ENCODE results near the gene P2RY14. TPM values are rescaled to one million over a fixed set of nuclear protein-coding genes. Genes with fewer than 3 reads are reported as not detected.
"Not testable (repeated sequence)": the region's sequence is repeated elsewhere in the genome, so short reads cannot be mapped to it uniquely, and the experiment has no call there.

The P2RY14 gene
- total RNA-seq, 1 donor from 2014 or later, result 1.6 TPM

GRCh38 chr3:151232991-151233390 is 45.4 kb downstream of the P2RY14 start:
- H3K36me3 ChIP-seq (ENCODE audit: control insufficient read depth in 3 of 3, insufficient read depth in 3 of 3, low read length in 3 of 3), result no peaks in the 10 kb centered on the region
- H3K4me3 ChIP-seq (ENCODE audit: low read length in 3 of 3), result no peak overlapping the region
- H3K27ac ChIP-seq (ENCODE audit: low read depth, low read length), result no peak overlapping the region
- no peaks in the 10 kb centered on the region for H3K27me3 ChIP-seq (ENCODE audit: control insufficient read depth in 3 of 3, insufficient read depth in 3 of 3, low read length in 3 of 3)
- no peaks in the 10 kb centered on the region for H3K9me3 ChIP-seq (ENCODE audit: control insufficient read depth in 3 of 3, low read length in 3 of 3)
- H3K9ac ChIP-seq (ENCODE audit: low read depth in 1 of 3, low read length in 3 of 3), result no peak overlapping the region
- peaks cover 2 to 8% (median 3%) of the 10 kb centered on the region in 3 donors for H3K4me1 ChIP-seq (ENCODE audit: control insufficient read depth in 3 of 3, insufficient read depth in 3 of 3, low read length in 3 of 3)

DNA sequence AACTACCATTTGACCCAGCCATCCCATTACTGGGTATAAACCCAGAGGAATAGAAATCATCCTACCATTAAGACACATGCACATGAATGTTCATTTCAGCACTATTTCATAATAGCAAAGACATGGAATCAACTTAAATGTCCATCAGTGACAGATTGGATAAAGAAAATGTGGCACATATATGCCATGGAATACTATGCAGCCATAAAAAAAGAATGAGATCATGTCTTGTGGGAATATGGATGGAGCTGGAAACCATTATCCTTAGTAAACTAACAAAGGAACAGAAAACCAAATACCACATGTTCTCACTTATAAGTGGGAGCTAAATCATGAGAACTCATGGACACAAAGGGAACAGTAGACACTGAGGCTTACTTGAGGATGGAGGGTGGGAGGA is 45.9 kb downstream of the P2RY14 start:
- H3K4me1 ChIP-seq (ENCODE audit: control insufficient read depth in 3 of 3, insufficient read depth in 3 of 3, low read length in 3 of 3), result peaks cover 6 to 11% (median 7%) of the 10 kb centered on the region in 3 donors
- H3K9ac ChIP-seq (ENCODE audit: low read depth in 1 of 3, low read length in 3 of 3); H3K27me3 ChIP-seq (ENCODE audit: control insufficient read depth in 3 of 3, insufficient read depth in 3 of 3, low read length in 3 of 3); H3K27ac ChIP-seq (ENCODE audit: low read depth, low read length); H3K36me3 ChIP-seq (ENCODE audit: control insufficient read depth in 3 of 3, insufficient read depth in 3 of 3, low read length in 3 of 3); H3K4me3 ChIP-seq (ENCODE audit: low read length in 3 of 3); H3K9me3 ChIP-seq (ENCODE audit: control insufficient read depth in 3 of 3, low read length in 3 of 3): not testable (repeated sequence)

- Histone ChIP-seq H3K4me1 (ENCODE audit: control insufficient read depth in 3 of 3, insufficient read depth in 3 of 3, low read length in 3 of 3) (peaks cover 8 to 15% (median 14%) of the 10 kb centered on the region in 3 donors), H3K9ac (ENCODE audit: low read depth in 1 of 3, low read length in 3 of 3) (no peak overlapping the region), H3K36me3 (ENCODE audit: control insufficient read depth in 3 of 3, insufficient read depth in 3 of 3, low read length in 3 of 3) (no peaks in the 10 kb centered on the region), H3K4me3 (ENCODE audit: low read length in 3 of 3) (no peak overlapping the region), H3K9me3 (ENCODE audit: control insufficient read depth in 3 of 3, low read length in 3 of 3) (no peaks in the 10 kb centered on the region), H3K27ac (ENCODE audit: low read depth, low read length) (no peak overlapping the region), H3K27me3 (ENCODE audit: control insufficient read depth in 3 of 3, insufficient read depth in 3 of 3, low read length in 3 of 3) (no peaks in the 10 kb centered on the region)
Measured at GRCh38 chr3:151230646-151231045, 47.7 kb downstream of the P2RY14 start.

DNA sequence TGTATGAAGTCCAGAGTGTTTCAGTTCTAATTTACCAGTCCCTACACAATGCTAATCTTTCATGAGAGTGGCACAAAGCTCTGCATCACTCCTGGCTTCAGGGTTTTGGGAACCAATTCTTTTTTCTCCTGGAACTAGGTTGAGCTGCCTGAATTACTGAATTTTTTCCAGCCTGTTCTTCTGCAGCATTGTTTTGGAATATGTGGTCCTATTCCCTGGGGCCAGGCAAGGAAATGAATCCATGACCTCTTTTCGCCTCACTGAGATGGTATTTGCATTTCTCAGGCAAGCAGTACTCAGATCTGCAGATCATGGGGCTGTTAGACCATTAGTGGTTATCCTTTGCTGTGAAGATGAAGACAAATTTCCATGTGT is 49.7 kb downstream of the P2RY14 start:
- Histone ChIP-seq H3K4me3 (ENCODE audit: low read length in 3 of 3) (no peak overlapping the region), H3K4me1 (ENCODE audit: control insufficient read depth in 3 of 3, insufficient read depth in 3 of 3, low read length in 3 of 3) (peaks cover 8 to 15% (median 14%) of the 10 kb centered on the region in 3 donors), H3K9me3 (ENCODE audit: control insufficient read depth in 3 of 3, low read length in 3 of 3) (no peaks in the 10 kb centered on the region), H3K36me3 (ENCODE audit: control insufficient read depth in 3 of 3, insufficient read depth in 3 of 3, low read length in 3 of 3) (no peaks in the 10 kb centered on the region), H3K27me3 (ENCODE audit: control insufficient read depth in 3 of 3, insufficient read depth in 3 of 3, low read length in 3 of 3) (no peaks in the 10 kb centered on the region), H3K9ac (ENCODE audit: low read depth in 1 of 3, low read length in 3 of 3) (no peak overlapping the region), H3K27ac (ENCODE audit: low read depth, low read length) (peak overlapping the region; percentile 17)

DNA sequence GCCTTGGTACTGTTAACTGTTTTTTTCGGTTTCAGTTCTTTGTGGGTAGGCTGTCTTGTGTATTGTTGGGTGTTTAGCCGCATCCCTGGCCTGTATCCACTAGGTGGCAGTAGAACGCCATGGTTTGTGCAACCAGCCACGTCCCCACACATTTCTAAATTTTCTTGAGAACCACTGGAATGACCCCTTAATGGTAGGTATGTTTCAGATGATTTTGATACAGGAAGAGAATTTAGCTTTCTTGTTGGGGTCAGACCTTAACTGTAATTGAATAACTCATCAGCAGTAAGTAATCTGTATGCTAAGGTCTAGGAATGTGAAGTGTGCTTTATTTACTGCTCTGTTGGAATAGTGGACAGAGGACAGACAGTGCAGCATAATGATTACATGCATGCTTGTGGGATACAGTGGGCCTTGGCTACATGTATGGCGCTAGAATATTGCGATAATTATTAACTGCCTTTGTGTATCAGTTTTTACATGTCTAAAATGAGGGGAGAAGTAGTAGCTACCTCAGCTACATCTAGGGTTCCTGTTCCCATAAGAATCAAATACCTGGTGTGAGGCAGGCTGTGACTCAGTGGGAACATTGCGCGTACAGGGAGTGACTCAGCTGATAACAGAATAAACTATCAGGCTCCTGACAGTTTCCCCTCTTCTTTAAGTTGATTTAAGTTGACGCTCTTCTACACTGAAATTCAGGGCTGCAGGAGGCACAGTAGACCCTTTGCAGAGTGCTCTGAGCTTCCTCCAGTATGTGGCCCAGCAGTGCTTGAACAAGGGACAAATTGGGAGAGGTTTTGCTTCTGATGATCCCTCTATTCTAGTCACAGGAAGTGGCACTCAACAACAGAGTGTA is 50.3 kb downstream of the P2RY14 start:
- Histone ChIP-seq H3K27me3 (ENCODE audit: control insufficient read depth in 3 of 3, insufficient read depth in 3 of 3, low read length in 3 of 3) (no peaks in the 10 kb centered on the region), H3K36me3 (ENCODE audit: control insufficient read depth in 3 of 3, insufficient read depth in 3 of 3, low read length in 3 of 3) (no peaks in the 10 kb centered on the region), H3K27ac (ENCODE audit: low read depth, low read length) (peak overlapping the region; percentile 17), H3K4me1 (ENCODE audit: control insufficient read depth in 3 of 3, insufficient read depth in 3 of 3, low read length in 3 of 3) (peaks cover 8 to 15% (median 14%) of the 10 kb centered on the region in 3 donors), H3K4me3 (ENCODE audit: low read length in 3 of 3) (no peak overlapping the region), H3K9me3 (ENCODE audit: control insufficient read depth in 3 of 3, low read length in 3 of 3) (no peaks in the 10 kb centered on the region), H3K9ac (ENCODE audit: low read depth in 1 of 3, low read length in 3 of 3) (no peak overlapping the region)

DNA sequence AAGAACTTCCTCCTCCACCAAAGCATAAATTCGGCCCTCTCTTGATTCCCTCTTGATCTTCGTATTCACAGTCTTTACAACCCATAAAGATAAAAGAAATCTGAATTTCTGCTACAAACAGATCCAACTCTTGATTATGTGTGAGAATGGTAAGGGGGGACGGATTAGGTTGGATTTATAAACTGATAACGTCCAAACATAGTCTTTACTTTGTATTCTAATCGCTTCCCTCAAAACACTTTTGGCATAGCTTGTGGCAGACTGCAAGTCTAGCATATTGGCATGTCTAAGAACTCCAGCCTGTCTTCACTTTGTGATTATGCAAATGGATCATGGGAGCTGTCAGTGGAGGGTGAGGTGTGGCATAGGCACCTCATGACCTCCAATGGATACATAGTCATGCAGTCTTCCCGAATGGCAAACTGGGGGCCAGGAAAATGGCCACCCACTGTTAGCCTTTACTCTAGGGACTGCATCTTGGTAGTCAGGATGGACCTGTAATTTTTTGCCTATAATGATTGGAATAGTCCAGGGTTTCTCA is 51.0 kb downstream of the P2RY14 start:
- Histone ChIP-seq H3K27ac (ENCODE audit: low read depth, low read length) (peak overlapping the region; percentile 3), H3K27me3 (ENCODE audit: control insufficient read depth in 3 of 3, insufficient read depth in 3 of 3, low read length in 3 of 3) (no peaks in the 10 kb centered on the region), H3K9me3 (ENCODE audit: control insufficient read depth in 3 of 3, low read length in 3 of 3) (no peaks in the 10 kb centered on the region), H3K36me3 (ENCODE audit: control insufficient read depth in 3 of 3, insufficient read depth in 3 of 3, low read length in 3 of 3) (no peaks in the 10 kb centered on the region), H3K4me3 (ENCODE audit: low read length in 3 of 3) (no peak overlapping the region), H3K9ac (ENCODE audit: low read depth in 1 of 3, low read length in 3 of 3) (no peak overlapping the region), H3K4me1 (ENCODE audit: control insufficient read depth in 3 of 3, insufficient read depth in 3 of 3, low read length in 3 of 3) (peaks cover 8 to 15% (median 14%) of the 10 kb centered on the region in 3 donors)

GRCh38 chr3:151226825-151227224 is 51.5 kb downstream of the P2RY14 start:
- H3K4me1 ChIP-seq (ENCODE audit: control insufficient read depth in 3 of 3, insufficient read depth in 3 of 3, low read length in 3 of 3), result peaks cover 8 to 15% (median 14%) of the 10 kb centered on the region in 3 donors
- H3K9me3 ChIP-seq (ENCODE audit: control insufficient read depth in 3 of 3, low read length in 3 of 3), result no peaks in the 10 kb centered on the region
- H3K27ac ChIP-seq (ENCODE audit: low read depth, low read length), result peak overlapping the region; percentile 3
- no peaks in the 10 kb centered on the region for H3K36me3 ChIP-seq (ENCODE audit: control insufficient read depth in 3 of 3, insufficient read depth in 3 of 3, low read length in 3 of 3)
- no peak overlapping the region for H3K9ac ChIP-seq (ENCODE audit: low read depth in 1 of 3, low read length in 3 of 3)
- no peak overlapping the region for H3K4me3 ChIP-seq (ENCODE audit: low read length in 3 of 3)
- H3K27me3 ChIP-seq (ENCODE audit: control insufficient read depth in 3 of 3, insufficient read depth in 3 of 3, low read length in 3 of 3), result no peaks in the 10 kb centered on the region

DNA sequence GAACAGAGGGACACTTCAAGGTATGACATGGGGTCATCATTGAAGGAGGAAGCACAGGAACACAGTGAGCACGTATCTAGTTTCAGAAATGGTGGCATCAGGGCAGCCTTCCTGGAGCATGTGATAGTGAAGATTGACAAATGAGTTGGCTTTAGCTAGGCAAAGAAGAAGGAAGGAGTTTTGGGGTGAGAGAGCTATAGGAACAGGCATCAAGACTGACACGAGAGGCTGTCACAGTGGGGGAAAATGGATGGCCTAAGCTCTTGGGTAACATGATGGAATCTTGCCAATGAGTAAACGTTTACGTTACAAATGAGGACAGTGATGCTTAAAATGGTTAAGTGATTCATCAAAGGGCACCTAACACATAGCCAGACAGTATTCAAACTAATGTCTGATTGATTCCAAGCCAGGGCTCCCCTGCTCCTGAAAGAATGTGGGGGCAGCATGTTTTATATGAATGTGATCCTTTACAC is 52.2 kb downstream of the P2RY14 start:
- Histone ChIP-seq H3K4me3 (ENCODE audit: low read length in 3 of 3) (no peak overlapping the region), H3K27ac (ENCODE audit: low read depth, low read length) (no peak overlapping the region), H3K4me1 (ENCODE audit: control insufficient read depth in 3 of 3, insufficient read depth in 3 of 3, low read length in 3 of 3) (peaks cover 8 to 15% (median 14%) of the 10 kb centered on the region in 3 donors), H3K27me3 (ENCODE audit: control insufficient read depth in 3 of 3, insufficient read depth in 3 of 3, low read length in 3 of 3) (no peaks in the 10 kb centered on the region), H3K9me3 (ENCODE audit: control insufficient read depth in 3 of 3, low read length in 3 of 3) (no peaks in the 10 kb centered on the region), H3K36me3 (ENCODE audit: control insufficient read depth in 3 of 3, insufficient read depth in 3 of 3, low read length in 3 of 3) (no peaks in the 10 kb centered on the region), H3K9ac (ENCODE audit: low read depth in 1 of 3, low read length in 3 of 3) (peak overlapping the region in 1 of 3 donors; percentile 3)

DNA sequence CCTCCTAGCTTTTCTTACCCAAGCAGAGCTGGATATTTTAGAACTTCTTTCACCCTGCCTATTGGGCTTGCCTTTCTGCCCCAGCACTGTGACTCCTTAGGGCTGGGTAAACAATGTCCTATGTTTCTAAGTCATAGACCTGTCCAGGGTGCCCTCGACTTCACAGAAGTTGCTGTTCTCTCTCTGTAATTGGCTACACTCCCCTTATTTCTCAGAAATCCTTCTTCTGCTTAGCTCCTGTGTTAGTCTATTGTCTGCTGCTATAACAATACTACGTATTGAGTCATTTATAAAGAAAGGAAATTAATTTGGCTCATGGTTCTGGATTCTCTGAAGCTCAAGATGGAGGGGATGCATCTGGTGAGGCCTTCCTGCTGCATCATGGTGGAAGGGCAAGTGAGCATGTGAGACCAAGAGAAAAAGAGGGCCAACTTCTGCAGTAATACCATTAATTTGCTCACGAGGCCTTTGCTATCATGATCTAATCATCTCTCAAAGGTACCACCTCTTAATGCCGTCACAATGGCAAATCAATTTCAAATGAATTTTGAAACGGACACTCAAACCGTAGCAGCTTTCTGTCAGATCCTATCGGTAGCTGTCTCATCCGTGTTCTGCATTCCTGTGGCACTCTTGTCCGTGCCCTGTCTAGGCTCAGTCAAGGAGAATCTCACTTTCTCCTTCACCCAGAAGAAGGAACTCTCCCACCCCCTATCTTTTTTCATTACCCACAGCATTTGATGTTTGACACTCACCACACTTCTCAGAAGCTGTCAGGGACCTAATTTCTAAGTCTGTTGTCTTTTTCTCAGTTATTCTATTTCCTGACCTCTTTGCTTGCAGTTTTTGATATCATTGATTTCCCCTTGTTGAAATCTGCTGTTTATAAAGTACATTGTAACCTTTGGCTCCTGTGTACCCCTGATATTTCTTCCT is 53.0 kb downstream of the P2RY14 start:
- H3K27ac ChIP-seq (ENCODE audit: low read depth, low read length), result no peak overlapping the region
- H3K27me3 ChIP-seq (ENCODE audit: control insufficient read depth in 3 of 3, insufficient read depth in 3 of 3, low read length in 3 of 3), result no peaks in the 10 kb centered on the region
- H3K4me1 ChIP-seq (ENCODE audit: control insufficient read depth in 3 of 3, insufficient read depth in 3 of 3, low read length in 3 of 3), result peaks cover 8 to 15% (median 14%) of the 10 kb centered on the region in 3 donors
- H3K9me3 ChIP-seq (ENCODE audit: control insufficient read depth in 3 of 3, low read length in 3 of 3), result no peaks in the 10 kb centered on the region
- no peak overlapping the region for H3K4me3 ChIP-seq (ENCODE audit: low read length in 3 of 3)
- no peak overlapping the region for H3K9ac ChIP-seq (ENCODE audit: low read depth in 1 of 3, low read length in 3 of 3)
- H3K36me3 ChIP-seq (ENCODE audit: control insufficient read depth in 3 of 3, insufficient read depth in 3 of 3, low read length in 3 of 3), result no peaks in the 10 kb centered on the region
